ENCODE results near the gene CYBB. TPM values are rescaled to one million over a fixed set of nuclear protein-coding genes. Genes with fewer than 3 reads are reported as not detected.

CYBB gene
- not detected in 2 replicates for polyA plus RNA-seq (2011; rRNA removed)
- not detected in 2 replicates for polyA minus RNA-seq (2011; rRNA and poly(A)+ RNA removed)

- H3K27me3 ChIP-seq (ENCODE audit: control insufficient read depth, insufficient read depth, low read length) = no peaks in the 10 kb centered on the region
- CTCF ChIA-PET = interaction anchor here (0.9 kb wide), 1 partner anchor 34 kb away, joined by 4 read pairs; no protein-coding TSS in a partner anchor
- H3K4me3 ChIP-seq (ENCODE audit: low read depth, low read length) = no peak within 1 kb of the TSS
- TF ChIP-seq CTCF (IDR thresholded peaks at IDR 0.05; ENCODE audit: insufficient read depth, low read depth, low read length) = no peak
- POLR2A ChIA-PET = no interaction called here
- DNase-seq (ENCODE audit: low read depth) = no peak
- H3K36me3 ChIP-seq (ENCODE audit: control insufficient read depth, insufficient read depth, low read length) = no peaks in the 10 kb centered on the region
Measured at GRCh38 chrX:37779857-37780256, at the start of gene CYBB. CYBB (plus strand) TSS chrX:37780059; CDS start chrX:37780078, 19 bp downstream.

- no peaks in the 10 kb centered on the region for H3K27me3 ChIP-seq (ENCODE audit: control insufficient read depth, insufficient read depth, low read length)
- CTCF ChIA-PET = interaction anchor here (0.6 to 2.1 kb wide), 14 partner anchors 10 to 753 kb away, joined by 3 to 18 read pairs (median 3); partner anchors contain the start of gene CYBB
- TF ChIP-seq CTCF (IDR thresholded peaks at IDR 0.05; ENCODE audit: insufficient read depth, low read depth, low read length) = peak; percentile 64
- POLR2A ChIA-PET = no interaction called here
- DNase-seq (ENCODE audit: low read depth) = no peak
- no peak overlapping the region for H3K4me3 ChIP-seq (ENCODE audit: low read depth, low read length)
- H3K36me3 ChIP-seq (ENCODE audit: control insufficient read depth, insufficient read depth, low read length) = no peaks in the 10 kb centered on the region
Measured at GRCh38 chrX:37745354-37745753, 34.5 kb upstream of the CYBB start.

GRCh38 chrX:37745835-37746217, 34.0 kb upstream of the CYBB start:
- TF ChIP-seq CTCF (IDR thresholded peaks at IDR 0.05; ENCODE audit: insufficient read depth, low read depth, low read length) = no peak
- DNase-seq (ENCODE audit: low read depth) = no peak
- POLR2A ChIA-PET = no interaction called here
- CTCF ChIA-PET = interaction anchor here (0.6 to 2.1 kb wide), 11 partner anchors 9 to 638 kb away, joined by 3 to 18 read pairs (median 4); partner anchors contain the start of gene CYBB
- no peaks in the 10 kb centered on the region for H3K36me3 ChIP-seq (ENCODE audit: control insufficient read depth, insufficient read depth, low read length)
- H3K4me3 ChIP-seq (ENCODE audit: low read depth, low read length) = no peak overlapping the region
- no peaks in the 10 kb centered on the region for H3K27me3 ChIP-seq (ENCODE audit: control insufficient read depth, insufficient read depth, low read length)

- Histone ChIP-seq H3K4me3 (ENCODE audit: low read depth, low read length) (no peak overlapping the region), H3K27me3 (ENCODE audit: control insufficient read depth, insufficient read depth, low read length) (no peaks in the 10 kb centered on the region), H3K36me3 (ENCODE audit: control insufficient read depth, insufficient read depth, low read length) (no peaks in the 10 kb centered on the region)
- no peak for TF ChIP-seq CTCF (IDR thresholded peaks at IDR 0.05; ENCODE audit: insufficient read depth, low read depth, low read length)
- ChIA-PET POLR2A (no interaction called here), CTCF (interaction anchor here (0.9 to 2.1 kb wide), 7 partner anchors 9 to 421 kb away, joined by 3 to 18 read pairs (median 4); partner anchors contain the start of gene CYBB)
- DNase-seq (ENCODE audit: low read depth) = no peak
Measured at GRCh38 chrX:37746218-37746941, 33.5 kb upstream of the CYBB start.

- no peak for DNase-seq (ENCODE audit: low read depth)
Measured at GRCh38 chrX:37746951-37747350, 32.9 kb upstream of the CYBB start.

More at GRCh38 chrX:37746951-37747350, 32.9 kb upstream of the CYBB start:
- Histone ChIP-seq H3K4me3 (ENCODE audit: low read depth, low read length) (no peak overlapping the region), H3K27me3 (ENCODE audit: control insufficient read depth, insufficient read depth, low read length) (no peaks in the 10 kb centered on the region), H3K36me3 (ENCODE audit: control insufficient read depth, insufficient read depth, low read length) (no peaks in the 10 kb centered on the region)
- POLR2A ChIA-PET = no interaction called here
- CTCF ChIA-PET = no interaction called here
- no peak for TF ChIP-seq CTCF (IDR thresholded peaks at IDR 0.05; ENCODE audit: insufficient read depth, low read depth, low read length)

Data from BJ (cell line).